DMS 273 (cell line): ENCODE results near the gene ATXN7L3.

ENCODE experiments used
- DNase-seq: peaks from one replicate; lab custom pipeline; 2025; ENCODE audit not compliant: unreplicated experiment; lab: John Stamatoyannopoulos, UW

ATXN7L3 gene

GRCh38 chr17:44202756-44203155, 3.1 kb upstream of the ATXN7L3 start:
- DNase-seq: no peak

GRCh38 chr17:44200478-44201155, 933 bp upstream of the ATXN7L3 start:
- peak; percentile 60 for DNase-seq

GRCh38 chr17:44198721-44199552, 747 bp downstream of the ATXN7L3 start:
- peak; percentile 75 for DNase-seq

DNA sequence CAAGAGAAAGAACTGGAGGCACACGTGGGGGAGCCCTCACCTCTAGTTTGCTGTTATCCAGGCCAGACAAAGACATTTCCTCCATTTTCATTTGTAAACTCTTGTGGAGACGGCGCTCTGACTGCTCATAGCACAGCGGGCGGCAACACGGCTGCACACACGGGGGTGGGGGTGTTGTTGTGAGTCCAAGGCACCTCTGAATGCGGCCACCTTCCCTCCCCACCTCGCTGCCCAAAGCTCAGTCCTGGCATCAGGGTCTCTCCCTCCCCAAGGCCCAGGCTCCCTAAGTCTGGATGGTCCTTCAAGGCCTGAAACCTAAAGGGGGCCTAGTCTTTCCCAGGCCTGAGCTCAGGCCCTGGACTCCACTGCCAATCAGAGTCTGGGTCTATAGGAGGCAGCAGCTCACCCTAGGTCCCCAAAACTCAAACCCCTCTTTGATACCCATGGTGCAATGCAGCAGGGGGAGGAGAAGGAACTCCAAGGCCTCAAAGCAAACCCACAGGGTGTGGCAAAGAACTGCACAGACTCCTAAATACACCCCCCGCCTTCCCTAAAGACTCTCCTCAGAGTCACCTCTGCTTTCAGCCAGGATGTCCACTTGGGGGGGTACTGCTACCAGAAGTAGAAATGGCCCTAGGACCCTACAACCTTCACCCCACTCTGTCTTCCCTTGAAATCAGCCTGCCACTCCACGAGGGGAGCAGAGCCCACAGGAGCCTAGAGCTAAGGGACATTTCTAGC, 1.5 kb downstream of the ATXN7L3 start:
- DNase-seq: peak; percentile 35

- DNase-seq: no peak
Observed at GRCh38 chr17:44197107-44197506, 2.6 kb downstream of the ATXN7L3 start.

DNA sequence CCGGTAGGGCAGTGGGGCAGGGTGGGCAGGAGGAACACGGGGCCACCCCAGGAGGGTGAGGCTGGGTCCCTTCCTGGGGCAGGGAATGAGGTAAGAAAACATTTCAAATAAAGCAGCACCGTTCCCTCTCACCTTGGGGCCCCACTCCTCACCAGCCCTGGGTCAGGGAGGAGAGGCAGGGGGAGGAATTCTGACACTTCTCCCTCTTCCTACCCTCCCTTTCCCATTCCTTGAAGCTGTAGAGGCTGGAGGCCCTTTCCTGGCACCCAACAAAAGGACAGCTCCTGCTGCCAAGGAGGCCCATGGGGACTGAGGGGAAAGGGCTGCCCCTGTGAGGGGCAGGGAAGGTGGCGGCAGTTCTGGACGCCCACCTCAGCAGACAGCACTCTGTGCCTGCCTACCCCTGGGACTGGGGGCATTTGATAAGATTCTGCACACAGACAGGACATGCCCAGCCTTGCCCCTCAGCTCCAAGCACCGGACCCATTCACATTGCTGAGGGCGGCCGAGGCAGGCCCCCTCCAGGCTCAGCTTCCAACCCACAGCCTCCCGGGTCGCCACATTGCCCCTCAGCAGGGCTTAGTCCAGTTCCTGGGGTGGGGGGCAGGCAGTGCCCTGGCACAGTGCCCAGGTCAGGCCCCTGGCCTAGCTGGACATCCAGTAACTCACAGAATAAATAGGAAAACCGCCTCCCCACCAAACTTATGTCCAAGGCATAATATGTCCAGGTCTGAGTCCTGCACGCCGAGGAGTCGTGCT, 6.2 kb downstream of the ATXN7L3 start:
- no peak for DNase-seq

DNA sequence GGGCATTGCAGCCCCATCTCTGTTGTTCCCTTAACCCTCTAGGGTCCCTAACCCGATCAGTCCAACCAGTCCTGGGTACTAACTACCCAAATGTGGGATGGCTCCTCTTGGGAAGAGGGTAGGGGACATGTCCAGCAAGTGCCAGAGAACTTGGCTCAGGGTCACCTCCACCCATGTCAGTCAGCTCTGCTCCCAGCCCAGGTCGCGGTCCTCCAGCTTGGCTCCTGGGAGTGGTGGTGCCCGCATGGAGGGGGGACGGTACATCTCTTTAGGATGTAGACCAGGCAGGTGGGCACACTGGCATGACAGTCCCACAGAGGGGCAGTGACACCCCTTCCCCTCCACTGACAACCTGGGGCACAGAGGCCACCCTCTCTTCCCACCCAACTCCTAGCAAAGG, 6.9 kb downstream of the ATXN7L3 start:
- DNase-seq: no peak

- DNase-seq: no peak
Observed at GRCh38 chr17:44191941-44192496, 7.7 kb downstream of the ATXN7L3 start.

DNA sequence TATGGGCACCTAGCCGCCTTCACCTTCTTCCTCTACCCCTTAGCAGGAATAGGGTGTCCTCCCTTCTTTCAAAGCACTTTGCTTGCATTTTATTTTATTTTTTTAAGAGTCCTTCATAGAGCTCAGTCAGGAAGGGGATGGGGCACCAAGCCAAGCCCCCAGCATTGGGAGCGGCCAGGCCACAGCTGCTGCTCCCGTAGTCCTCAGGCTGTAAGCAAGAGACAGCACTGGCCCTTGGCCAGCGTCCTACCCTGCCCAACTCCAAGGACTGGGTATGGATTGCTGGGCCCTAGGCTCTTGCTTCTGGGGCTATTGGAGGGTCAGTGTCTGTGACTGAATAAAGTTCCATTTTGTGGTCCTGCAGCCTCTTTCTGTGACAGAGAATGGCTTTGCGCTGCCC, 8.3 kb downstream of the ATXN7L3 start:
- peak; percentile 35 for DNase-seq

DNA sequence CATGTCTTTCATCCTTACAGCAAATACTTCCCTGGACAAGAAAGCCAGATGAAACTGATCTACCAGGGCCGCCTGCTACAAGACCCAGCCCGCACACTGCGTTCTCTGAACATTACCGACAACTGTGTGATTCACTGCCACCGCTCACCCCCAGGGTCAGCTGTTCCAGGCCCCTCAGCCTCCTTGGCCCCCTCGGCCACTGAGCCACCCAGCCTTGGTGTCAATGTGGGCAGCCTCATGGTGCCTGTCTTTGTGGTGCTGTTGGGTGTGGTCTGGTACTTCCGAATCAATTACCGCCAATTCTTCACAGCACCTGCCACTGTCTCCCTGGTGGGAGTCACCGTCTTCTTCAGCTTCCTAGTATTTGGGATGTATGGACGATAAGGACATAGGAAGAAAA, 9.2 kb downstream of the ATXN7L3 start:
- DNase-seq: no peak

- no peak for DNase-seq
Observed at GRCh38 chr17:44188576-44189403, 10.9 kb downstream of the ATXN7L3 start.

DNA sequence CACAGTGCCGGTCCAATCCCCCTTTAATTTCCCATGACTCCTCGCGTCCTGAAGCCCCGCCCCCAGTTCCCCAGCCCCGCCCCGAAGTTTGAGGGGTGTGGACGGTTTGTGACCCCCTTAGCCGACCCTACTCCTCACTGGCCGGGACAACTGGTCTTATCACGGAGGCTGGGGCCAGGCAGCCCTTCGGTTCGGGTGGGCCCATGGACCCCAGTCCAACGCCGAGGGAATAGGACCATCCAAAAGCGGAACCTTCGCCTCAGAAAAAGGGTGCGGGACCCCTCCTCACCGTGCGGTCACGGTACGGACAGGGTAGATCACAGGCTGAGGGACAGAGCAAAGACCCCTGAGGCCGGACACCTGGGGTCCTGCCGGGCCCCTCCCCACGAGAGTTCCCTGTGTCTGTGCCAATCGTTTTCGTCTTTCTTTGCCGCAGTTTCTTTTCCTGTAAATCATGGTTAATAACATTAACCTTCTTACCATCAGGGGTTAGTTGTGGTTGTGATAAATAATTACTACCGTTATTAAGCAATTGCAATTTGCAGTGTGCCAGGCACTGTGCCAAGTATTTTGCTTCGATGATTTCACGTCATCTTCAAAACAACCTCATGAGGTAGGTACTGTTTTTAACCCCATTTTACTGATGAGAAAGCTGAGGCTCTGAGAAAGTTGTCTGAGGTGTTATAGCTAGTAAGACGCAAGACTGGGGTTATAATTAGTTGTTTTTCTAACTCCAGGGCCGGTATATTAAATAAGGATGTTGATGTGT, 12.4 kb downstream of the ATXN7L3 start:
- DNase-seq: peak; percentile 37

GRCh38 chr17:44186307-44187130, 13.2 kb downstream of the ATXN7L3 start, which contains the start of gene TMUB2:
Gene TMUB2, plus strand, starts transcription at chr17:44186972. Its CDS starts 737 bp downstream, at chr17:44187709.
- DNase-seq: peak; percentile 100

- no peak for DNase-seq
Observed at GRCh38 chr17:44184212-44184810, 15.4 kb downstream of the ATXN7L3 start.

DNA sequence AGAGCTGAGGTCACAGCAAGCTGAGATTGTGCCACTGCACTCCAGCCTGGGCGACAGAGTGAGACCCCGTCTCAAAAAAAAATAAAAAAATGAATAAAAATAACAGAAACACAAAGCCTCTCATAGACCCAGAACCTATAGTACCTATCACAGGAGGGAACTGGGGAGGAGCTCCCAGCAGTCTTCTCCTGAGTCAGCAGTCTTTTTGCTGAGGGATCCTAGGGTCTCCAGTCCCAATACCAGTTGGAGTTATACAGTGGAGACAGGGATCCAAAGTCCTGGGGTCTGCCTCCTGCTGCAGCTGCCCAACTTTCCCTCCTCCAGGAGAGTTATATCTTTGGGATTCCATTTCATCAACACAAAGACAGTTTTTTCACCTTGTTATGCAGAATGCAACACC, 16.7 kb downstream of the ATXN7L3 start:
- DNase-seq: no peak

GRCh38 chr17:44178133-44178532, 21.6 kb downstream of the ATXN7L3 start:
- DNase-seq: no peak

- DNase-seq: no peak
Observed at GRCh38 chr17:44177640-44178039, 22.0 kb downstream of the ATXN7L3 start.
